PFSK-1 (cell line): ENCODE data around the gene SHISAL1.

Experiments used
- FOXP2 ChIP-seq: optimal IDR thresholded peaks from 2 replicates; pipeline ENCODE3; 2011; ENCODE audit warnings: borderline replicate concordance, control low read depth, inconsistent platforms; ENCODE audit not compliant: insufficient read depth; ENCODE audit errors: extremely low read length, extremely low read depth
- POLR2AphosphoS5 ChIP-seq: IDR thresholded peaks from 2 replicates; pipeline ENCODE4 v1.6.1; 2012; ENCODE audit warnings: low read depth, mild to moderate bottlenecking, control low read depth, low read length, moderate library complexity
- REST ChIP-seq, 2 experiments: IDR thresholded peaks; 2 replicates each; pipeline versions ENCODE4 v1.6.1 to v1.8.0; 2011 to 2012; ENCODE audit warnings: low read depth in 2 of 2, low read length in 2 of 2, control low read depth in 1 of 2, inconsistent platforms in 1 of 2, mild to moderate bottlenecking in 1 of 2, moderate library complexity in 1 of 2; ENCODE audit not compliant: insufficient read depth in 1 of 2
- SIN3A ChIP-seq: IDR thresholded peaks from 2 replicates; pipeline ENCODE4 v1.6.1; 2012; ENCODE audit warnings: mild to moderate bottlenecking, low read length, moderate library complexity, borderline replicate concordance; ENCODE audit not compliant: insufficient read depth
- TAF1 ChIP-seq: IDR thresholded peaks from 2 replicates; pipeline ENCODE4 v1.6.1; 2012; ENCODE audit warnings: low read length, control low read depth, borderline replicate concordance; ENCODE audit not compliant: insufficient read depth

SHISAL1 gene

GRCh38 chr22:44351037-44351436 is 38.3 kb upstream of the SHISAL1 start:
- TF ChIP-seq REST (IDR thresholded peaks at IDR 0.05; ENCODE audit: insufficient read depth in 1 of 2, low read depth in 2 of 2, low read length in 2 of 2) (no peak), TAF1 (no peak), POLR2AphosphoS5 (no peak), SIN3A (no peak), FOXP2 (no peak)

DNA sequence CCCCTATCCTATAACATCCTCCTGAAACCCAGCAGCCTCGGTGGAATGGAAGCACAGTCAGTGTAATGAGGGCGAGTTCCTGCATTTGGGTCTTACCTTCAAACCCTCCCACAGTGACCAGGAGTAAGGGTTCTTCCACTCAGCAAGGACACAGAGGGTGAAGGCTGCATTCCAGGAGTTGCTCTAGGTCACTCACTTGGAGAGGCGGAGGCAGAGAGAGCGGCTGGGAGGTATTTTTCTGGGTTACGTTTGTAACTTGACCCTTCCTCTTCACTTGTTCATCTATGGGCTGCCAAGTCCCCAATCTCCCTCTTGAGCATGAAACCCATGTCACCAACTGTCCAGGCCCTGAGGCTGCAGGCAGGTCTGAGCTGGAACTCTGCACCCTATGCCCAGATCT is 36.8 kb upstream of the SHISAL1 start:
- TF ChIP-seq FOXP2 (no peak), SIN3A (no peak), POLR2AphosphoS5 (no peak), TAF1 (no peak), REST (IDR thresholded peaks at IDR 0.05; ENCODE audit: insufficient read depth in 1 of 2, low read depth in 2 of 2, low read length in 2 of 2) (no peak)

DNA sequence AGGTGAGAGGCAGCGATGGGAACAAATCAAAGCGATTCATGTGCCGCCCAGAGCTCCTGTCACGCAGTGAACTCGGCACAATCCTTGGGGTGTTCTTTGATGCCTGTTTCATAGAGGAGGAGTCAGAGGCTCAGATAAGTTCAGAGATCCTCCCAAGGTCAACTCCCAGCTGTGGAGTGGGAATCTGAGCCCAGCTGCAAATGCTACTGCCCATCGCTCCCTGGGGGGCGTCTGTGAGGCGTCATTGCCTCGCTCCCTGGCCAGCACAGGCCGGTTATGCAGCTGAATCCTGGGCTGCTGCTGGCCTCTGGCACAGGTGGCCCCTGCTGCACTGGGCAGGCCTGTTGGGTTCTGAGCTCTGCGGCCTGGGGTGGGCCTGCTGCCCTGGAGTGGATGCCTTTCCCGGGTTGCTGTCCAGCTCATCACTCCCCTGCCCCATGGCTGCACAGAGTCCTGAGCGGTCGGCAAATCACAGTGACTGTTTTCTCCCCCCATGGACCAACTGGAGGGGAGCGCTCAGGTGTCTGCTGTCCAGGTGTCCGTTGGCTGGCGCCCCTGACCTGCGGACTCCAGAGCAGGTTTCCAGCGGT is 36.3 kb upstream of the SHISAL1 start:
- TF ChIP-seq SIN3A (no peak), TAF1 (no peak), REST (IDR thresholded peaks at IDR 0.05; ENCODE audit: insufficient read depth in 1 of 2, low read depth in 2 of 2, low read length in 2 of 2) (no peak), FOXP2 (no peak), POLR2AphosphoS5 (no peak)

GRCh38 chr22:44347549-44347948 is 34.8 kb upstream of the SHISAL1 start:
- TF ChIP-seq TAF1: no peak
- TF ChIP-seq POLR2AphosphoS5: no peak
- TF ChIP-seq FOXP2: no peak
- no peak for TF ChIP-seq REST (IDR thresholded peaks at IDR 0.05; ENCODE audit: insufficient read depth in 1 of 2, low read depth in 2 of 2, low read length in 2 of 2)
- TF ChIP-seq SIN3A: no peak
